ENCODE data around the gene MPIG6B. TPM values are rescaled to one million over a fixed set of nuclear protein-coding genes. Genes with fewer than 3 reads are reported as not detected.

The MPIG6B gene
- total RNA-seq, 4 donors from 2014 or later, result 0.33 TPM; not detected in 3

- TF ChIP-seq CTCF (IDR thresholded peaks at IDR 0.05; ENCODE audit: low read depth), result no peak
Measured at GRCh38 chr6:31691078-31691463, 32.1 kb upstream of the MPIG6B start.

- TF ChIP-seq CTCF (IDR thresholded peaks at IDR 0.05; ENCODE audit: low read depth), result no peak
Measured at GRCh38 chr6:31691564-31692108, 31.5 kb upstream of the MPIG6B start.

- TF ChIP-seq CTCF (IDR thresholded peaks at IDR 0.05; ENCODE audit: low read depth), result no peak
Measured at GRCh38 chr6:31692353-31692752, 30.8 kb upstream of the MPIG6B start.

GRCh38 chr6:31692886-31693285, 30.3 kb upstream of the MPIG6B start:
- TF ChIP-seq CTCF (IDR thresholded peaks at IDR 0.05; ENCODE audit: low read depth), result no peak

- no peak for TF ChIP-seq CTCF (IDR thresholded peaks at IDR 0.05; ENCODE audit: low read depth)
Measured at GRCh38 chr6:31693535-31693934, 29.6 kb upstream of the MPIG6B start.

GRCh38 chr6:31697555-31697954, 25.6 kb upstream of the MPIG6B start:
- TF ChIP-seq CTCF (IDR thresholded peaks at IDR 0.05; ENCODE audit: low read depth), result no peak

- no peak for TF ChIP-seq CTCF (IDR thresholded peaks at IDR 0.05; ENCODE audit: low read depth)
Measured at GRCh38 chr6:31700740-31701401, 22.3 kb upstream of the MPIG6B start.

All from subcutaneous adipose tissue (tissue), 4 donors.